GM12873 (cell line): Measurements from ENCODE around the gene NPRL2.

Source experiments
- TF ChIP-seq, protein P1 (sequence below): IDR thresholded peaks from 2 replicates; pipeline ENCODE4 v1.5.1; 2012; ENCODE audit warnings: low read depth, mild to moderate bottlenecking, moderate library complexity, low read length, control low read depth; ENCODE audit not compliant: insufficient read depth; ENCODE audit errors: missing control alignments

Gene NPRL2

DNA sequence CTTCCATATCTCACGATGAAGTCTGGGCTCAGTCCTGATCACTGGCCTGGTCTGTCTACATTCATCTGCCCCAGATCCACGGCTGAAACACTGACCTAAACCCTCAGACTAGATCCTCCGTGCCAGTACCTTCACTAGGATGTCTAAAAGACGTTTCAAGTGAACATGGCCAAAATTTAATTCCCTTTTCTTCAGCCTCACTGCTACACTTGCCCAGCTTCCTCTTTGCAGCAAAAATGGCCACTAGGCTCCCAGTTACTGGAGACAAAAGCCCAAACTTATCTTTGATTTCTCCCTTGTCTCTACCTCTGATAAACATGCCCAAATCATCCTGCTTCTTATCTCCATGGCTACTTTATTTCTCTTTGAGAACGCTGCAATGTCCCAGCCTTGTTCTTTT lies 11.6 kb downstream of the NPRL2 start:
- TF ChIP-seq, protein P1, sequence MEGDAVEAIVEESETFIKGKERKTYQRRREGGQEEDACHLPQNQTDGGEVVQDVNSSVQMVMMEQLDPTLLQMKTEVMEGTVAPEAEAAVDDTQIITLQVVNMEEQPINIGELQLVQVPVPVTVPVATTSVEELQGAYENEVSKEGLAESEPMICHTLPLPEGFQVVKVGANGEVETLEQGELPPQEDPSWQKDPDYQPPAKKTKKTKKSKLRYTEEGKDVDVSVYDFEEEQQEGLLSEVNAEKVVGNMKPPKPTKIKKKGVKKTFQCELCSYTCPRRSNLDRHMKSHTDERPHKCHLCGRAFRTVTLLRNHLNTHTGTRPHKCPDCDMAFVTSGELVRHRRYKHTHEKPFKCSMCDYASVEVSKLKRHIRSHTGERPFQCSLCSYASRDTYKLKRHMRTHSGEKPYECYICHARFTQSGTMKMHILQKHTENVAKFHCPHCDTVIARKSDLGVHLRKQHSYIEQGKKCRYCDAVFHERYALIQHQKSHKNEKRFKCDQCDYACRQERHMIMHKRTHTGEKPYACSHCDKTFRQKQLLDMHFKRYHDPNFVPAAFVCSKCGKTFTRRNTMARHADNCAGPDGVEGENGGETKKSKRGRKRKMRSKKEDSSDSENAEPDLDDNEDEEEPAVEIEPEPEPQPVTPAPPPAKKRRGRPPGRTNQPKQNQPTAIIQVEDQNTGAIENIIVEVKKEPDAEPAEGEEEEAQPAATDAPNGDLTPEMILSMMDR, result peak; percentile 20

DNA sequence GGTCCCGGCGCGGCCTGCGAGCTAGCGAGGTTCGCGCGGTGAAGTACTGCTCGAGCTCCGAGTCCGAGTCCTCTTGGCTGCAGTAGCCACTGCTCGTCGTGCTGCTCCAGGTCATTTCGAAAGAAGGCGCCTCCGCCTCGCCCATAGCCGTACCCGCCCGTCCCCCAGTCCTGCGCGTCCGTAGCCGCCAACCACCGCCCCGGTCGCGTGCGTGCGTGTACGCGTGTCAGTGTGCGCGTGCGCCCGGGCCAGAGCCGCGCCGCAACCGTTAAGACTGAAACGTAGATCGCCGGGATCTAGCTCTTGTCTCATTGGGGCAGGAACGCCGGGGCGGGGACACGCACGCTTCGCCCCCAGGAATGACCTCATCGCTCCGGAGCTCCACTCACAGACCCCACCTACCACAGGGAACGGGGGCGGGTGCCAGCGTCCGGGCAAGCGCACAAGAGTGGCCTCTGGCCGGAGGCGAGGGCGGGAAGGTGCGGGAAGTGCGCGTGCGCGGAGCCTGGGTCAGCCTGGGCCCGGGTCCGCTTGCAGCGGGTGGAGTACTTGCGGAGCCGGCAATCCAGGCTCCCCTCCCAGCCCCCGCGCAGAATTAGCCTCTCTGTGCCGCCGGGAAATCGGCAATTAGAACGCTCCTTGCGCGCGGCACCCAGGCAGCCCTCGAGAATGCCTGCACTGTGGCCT lies 13.3 kb downstream of the NPRL2 start:
- TF ChIP-seq, protein P1, result no peak

DNA sequence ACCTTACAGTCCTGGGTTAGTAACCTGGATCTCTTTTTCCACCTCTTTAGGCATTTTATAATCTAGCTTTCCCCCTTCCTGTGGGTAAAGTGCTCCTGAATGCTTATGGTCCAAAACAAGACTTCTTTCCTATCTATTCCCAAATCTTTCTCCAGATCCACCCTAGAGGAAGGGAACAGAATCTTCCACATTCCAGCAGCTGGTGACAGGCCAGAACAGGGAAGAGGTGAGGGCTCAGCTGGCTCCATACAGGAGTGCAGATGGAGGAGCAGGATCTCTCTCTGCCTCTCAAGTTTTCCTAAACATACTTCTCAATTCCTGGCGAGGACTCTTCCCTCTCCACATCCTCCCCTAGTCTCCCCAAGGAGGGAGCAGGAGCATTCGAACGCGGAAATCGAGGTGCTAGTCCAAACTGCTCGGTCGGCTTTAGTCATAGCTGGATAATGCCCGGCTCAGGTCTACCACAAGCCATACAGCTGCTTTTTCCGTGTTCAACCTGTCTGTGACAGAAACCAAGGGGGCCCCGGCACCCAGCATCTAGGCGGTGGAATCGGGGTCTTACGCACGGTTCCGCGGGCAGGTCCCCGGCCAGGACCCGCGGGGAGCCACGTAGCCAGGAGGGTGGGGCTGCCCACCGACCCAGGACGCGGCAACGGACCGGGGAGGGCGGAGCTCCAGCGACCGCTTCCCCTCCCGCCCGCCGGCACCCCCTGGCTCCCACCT lies 14.0 kb downstream of the NPRL2 start:
- TF ChIP-seq, protein P1, result no peak

DNA sequence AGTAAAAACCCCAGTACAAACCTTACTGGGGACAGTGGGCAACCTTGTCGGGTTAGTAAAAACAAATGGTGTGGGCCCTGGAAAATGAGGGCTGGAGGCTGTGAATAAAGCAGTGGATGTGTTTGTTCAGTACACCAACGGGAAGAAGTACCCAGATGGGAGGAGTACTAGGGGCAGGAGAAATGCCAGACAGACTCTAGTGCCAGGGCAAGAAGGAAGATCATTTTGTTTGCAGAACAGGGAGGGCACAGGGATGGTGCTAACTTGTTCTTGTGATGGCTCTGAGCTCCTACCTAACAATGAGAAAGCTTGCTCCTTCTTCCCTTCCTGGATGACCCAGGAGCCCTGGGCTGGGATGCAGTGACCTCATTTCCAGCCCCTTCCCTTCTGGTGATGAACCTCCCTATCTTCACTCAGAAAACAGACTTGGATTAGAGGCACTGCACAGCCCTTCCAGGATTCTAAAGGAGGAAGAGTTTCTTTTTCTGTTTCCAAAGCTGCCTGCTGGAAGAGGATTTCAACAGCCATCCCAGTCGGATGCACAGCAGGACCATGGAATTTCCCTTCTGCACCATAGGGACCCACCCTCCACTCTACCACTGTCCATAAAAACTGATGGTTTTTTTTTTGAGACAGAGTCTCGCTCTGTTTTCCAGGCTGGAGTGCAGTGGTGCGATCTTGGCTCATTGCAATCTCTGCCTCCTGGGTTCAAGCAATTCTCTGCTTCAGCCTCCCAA lies 16.1 kb downstream of the NPRL2 start:
- TF ChIP-seq, protein P1, result no peak

DNA sequence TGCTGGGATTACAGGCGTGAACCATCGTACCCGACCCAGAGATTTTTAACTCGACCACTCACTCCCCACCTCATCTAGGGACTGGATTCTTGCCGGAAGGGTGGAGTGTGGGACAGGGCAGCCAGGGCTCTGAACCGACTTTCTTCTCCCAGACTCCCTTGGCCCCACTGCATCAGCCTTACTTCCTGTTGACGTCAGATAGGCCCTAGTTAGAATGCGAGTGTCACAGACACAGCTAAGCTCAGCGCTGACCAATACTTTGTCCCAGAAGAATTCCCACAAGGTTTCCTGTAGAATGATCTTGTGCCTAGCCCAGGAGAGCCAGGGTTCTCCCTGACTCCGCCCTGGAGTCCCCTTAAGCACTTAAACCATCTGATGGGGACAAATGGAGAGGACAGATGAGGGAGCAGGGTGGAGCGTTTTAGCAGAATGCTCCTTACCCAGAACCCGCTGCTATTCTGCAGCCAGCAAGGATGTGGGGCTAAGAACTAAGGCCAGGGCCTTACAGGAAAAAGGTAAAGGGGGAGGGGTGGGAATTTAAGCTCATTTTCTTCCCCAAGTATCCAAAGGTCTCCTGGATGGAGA lies 16.7 kb downstream of the NPRL2 start:
- TF ChIP-seq, protein P1, result no peak

DNA sequence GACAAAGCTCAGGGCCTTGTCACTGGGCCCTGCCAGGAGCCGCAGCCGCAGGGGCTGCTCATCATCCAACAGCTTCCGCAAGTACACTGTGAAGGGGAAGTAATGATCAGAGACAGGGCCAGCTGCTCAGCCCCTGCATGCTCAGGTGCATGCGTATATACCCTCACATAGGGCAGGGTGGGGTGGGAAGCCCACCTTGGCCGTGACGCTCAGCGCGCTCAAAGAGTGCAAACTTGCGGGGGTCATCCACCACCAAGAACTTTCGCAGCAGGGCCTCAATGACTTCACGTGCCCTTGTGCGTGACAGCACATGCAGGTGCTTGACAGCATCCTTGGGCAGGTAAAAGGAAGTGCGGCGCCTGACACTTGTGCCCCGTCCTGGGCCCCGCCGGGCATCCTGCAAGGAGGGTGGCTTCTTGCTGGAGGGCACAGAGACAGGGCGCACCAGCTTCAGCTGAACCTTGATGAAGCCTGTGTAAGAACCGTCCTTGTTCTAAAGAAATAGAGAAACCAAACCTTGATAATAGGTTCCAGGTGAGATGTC lies 19.1 kb downstream of the NPRL2 start:
- TF ChIP-seq, protein P1, result no peak
